CD4-positive, alpha-beta T cell treated with Interleukin-10 for 1 hour (primary cell): Measurements from ENCODE around the gene PPIC.

Source experiments
- DNase-seq: peaks from one replicate; pipeline ENCODE4 v3.0.0-alpha.2; 2020

PPIC gene

DNA sequence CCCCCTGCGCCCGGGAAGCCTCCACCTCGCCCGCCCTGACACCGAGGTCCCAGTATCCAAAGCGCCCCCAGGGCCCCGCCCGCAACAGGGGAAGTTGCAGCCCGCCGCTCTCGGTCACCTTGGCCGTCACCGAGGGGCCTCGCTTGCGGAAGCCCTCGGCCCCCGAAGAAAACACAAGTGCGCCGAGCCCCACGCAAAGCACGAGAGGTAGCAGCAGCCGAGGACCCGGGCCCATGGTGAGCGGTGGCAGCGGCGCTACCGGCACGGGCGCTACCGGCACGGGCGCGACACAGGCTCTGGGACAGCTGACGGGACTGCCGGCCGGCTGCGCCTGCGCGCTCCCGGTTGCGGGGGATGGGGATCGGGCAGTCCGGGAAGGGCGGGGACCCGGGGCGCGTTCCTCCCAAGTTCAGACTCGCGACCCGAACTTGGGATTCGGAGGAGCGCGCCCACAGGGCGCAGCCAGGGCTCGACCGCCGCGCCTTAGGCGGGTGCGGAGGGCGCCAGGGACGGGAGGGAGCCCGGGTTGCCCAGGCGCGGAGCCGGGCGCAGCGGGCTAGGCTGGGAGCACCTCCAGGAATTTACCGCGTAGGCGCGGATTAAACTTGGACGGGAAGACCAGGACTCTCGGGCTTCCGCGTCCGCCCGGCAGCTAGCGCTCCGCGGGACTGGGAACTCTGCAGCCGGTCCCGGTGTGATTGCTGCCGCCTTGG, at the start of gene PPIC:
TSS of gene PPIC (minus strand) at position 335 of the 713 bp plus-strand sequence. CDS start at position 235, 100 bp downstream.
- DNase-seq, result no peak

DNA sequence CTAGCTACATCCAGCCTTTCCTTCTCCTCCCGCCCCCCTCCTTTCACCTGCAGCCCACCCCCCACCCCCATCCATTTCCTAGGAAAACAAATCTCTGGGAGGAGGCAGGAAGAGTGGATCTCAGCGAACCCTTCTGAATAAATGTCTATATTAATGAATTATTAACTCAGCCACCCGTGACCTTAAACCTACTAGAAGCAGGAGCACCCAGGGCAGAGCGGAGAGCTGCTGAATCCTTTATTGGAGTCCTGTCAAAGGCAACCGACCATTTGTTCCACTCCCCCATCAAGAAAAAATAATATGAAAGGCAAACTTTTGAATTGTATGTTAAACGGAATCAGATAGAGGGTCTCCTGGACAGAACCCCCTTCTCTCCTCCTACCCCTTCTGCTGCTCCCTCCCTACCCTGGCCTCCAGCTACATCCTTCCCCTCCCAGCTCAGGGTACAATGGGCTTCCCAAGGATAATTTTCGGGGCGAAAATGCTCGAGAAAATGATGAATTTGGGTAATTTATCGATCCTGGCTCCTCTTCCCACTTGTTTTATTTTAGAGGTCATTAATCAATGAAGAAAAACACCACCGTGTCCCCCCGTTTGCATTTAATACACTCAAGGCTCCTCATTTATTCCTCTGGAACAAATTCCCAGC, 49.2 kb upstream of the PPIC start:
- DNase-seq, result no peak

DNA sequence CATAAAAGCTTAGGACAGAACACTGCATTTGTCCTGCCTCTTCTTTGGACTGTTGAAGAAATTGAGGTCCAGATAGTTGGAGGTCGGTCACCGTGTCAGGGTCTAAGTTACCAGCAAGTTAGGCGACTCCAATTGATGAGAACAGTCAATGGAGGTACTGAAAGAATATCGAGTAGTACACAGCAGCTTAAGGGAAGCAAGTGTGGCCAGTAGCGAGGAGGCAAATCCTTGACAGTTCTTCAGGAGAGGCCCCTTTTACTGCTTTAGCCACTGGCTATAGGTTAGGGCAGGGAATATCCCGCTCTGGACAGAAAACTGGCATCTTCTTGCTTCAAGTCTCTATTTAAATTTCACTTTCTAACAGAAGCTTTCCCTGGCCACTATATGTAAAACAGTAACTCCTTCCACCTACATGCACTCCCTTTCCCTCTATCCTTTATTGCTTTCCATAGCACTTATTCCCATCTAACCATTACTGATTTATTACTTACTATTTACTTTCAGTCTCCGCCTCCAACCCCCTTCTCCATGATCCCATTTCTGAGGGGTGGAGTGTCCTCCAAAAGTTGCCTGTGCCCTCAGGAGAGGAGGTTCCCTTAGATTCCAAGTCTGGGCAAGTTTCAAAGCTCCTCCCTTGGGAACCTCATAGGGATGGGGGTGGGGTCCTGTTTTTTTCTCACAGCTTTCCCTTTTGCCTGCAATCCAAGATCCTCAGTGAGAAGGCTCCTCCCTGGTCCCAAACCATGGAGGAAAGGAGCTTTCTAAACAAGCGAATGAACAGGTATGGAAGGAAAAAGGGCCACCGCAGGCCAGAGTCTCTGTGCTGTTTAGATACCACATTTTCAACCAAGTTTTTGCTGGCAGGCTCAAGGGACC, 48.4 kb upstream of the PPIC start:
- no peak for DNase-seq

DNA sequence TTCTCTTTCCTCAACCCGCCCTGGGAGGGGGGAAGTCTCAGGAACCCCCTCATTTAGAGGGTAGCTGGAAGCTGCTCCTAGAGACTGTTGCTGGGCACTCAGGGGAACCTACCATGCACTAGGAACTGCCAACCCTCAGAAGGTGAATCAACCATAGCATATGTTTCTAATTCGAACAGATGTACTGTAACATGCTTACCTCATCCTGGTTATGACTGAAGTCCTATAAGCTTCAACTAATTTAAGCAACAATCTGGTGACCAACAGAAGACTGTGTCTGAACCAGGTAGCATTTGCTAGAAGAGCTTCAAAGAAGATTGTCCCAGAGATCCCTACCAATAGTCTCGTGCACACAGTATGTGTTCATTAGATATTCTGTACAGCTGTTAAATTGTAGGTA, 46.8 kb upstream of the PPIC start:
- no peak for DNase-seq

DNA sequence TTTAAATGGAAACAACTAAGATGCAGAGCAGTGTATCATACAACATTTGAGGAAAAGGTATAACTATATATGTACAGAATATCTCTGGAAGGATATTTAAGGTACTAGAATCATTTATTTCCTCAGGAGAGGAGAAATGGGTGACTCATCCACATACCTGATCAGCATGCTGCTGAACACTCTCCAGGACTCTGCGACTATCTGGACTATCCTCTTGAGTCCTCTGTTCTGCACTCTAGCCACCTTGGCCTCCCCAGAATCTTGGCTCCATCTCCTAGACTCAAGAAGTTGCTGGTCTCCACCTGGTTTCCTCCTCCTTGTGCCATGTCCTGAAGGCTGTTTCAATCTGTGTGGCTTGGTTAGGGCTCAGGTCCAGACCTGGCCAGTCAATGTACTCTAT, 43.7 kb upstream of the PPIC start:
- no peak for DNase-seq

DNA sequence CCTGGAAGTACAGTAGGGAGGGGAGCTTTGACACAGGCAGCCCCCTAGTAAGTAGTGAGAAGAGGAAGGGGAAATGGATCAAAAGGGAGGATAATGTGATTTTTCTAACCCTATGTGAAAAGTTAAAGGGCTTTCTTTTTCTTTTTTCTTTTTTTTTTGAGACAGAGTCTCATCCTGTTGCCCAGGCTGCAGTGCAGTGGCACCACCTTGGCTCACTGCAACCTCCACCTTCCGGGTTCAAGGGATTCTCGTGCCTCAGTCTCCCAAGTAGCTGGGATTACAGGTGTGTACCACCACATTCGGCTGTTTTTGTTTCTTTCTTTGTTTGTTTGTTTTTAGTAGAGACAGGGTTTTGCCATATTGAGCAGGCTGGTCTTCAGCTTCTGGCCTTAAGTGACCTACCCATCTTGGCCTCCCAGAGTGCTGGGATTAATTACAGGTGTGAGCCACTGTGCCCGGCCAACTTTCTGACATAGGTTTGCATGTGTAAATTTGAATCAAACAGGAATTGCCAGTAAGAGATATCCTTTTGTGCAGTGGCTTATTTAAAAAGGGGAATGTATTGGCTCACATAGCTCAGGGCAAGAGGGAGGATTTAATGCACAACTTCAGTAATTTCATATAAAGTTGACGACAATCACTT, 39.1 kb upstream of the PPIC start:
- DNase-seq, result no peak

DNA sequence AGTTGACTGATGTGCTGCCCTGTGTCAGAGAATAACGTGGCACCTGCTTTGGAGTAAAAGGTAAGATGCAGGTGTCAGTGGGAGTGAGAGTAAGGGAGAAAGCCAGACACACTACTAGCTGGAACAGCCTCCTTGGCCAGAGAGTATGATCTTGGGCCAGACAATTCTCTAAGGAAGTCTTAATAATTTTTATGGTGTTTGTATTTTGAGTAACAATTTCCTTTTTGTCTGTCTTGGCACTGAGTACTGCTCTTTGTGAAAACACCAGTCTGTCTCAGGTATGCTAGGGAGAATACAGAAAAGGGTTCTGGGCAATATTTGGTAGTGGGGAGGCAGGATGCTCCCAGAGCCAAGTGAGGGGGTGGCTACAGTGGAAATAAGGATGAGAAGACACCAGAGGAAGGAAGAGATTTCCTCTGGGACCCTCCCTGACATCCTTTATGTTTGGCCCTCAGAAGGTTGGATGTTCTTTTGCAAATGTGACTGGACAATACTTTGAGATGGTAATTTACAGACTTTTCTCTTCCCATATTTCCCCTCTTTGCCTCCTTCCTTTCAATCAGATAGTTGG, 31.9 kb upstream of the PPIC start:
- no peak for DNase-seq

DNA sequence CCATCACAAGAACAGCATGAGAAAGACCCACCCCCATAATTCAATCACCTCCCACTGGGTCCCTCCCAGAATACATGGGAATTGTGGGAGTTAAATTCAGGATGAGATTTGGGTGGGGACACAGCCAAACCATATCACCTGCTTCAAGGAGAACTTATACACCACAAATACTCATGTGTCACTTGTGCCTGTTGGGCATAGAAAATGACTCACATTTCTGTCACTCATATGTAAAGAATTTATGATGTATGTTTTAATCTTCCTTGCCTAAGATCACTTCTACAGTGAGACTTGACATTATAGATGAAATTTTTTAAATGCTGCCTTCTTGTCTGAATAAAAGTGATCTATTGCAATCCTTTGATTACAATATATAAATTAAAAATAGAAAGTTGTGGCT, 29.5 kb upstream of the PPIC start:
- DNase-seq, result no peak

DNA sequence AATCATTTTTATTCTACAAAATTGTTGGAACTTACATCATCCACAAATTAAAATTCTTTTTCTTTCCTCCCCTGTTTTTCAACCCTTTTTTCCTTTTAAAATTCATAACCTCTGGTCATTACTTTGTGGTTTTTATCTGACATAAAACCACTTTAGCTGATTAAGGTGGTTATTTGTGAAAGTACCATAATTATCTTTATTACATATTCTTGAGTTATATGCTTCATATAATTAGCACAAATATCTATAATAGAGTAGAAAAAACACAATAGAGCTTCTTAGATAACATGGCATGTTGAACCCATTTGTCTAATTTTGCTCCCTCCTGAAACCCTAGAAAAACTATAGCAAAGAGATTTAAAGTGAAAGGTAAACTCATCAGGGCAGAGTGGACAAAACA, 22.9 kb upstream of the PPIC start:
- no peak for DNase-seq

DNA sequence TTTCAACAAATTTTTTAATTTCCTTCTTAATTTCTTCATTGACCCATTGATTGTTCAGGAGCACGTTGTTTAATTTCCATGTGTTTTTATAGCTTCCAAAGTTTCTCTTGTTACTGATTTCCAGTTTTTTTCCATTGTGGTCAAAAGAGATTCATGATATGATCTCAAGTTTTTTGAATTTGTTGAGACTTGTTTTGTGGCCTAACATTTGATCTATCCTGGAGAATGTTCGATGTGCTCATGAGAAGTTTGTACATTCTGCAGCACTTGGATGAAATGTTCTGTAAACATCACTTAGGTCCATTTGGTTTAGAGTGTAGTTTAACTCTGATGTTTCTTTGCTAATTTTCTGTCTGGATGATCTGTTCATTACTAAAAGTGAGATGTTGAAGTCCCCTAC, 14.7 kb upstream of the PPIC start:
- DNase-seq, result no peak

DNA sequence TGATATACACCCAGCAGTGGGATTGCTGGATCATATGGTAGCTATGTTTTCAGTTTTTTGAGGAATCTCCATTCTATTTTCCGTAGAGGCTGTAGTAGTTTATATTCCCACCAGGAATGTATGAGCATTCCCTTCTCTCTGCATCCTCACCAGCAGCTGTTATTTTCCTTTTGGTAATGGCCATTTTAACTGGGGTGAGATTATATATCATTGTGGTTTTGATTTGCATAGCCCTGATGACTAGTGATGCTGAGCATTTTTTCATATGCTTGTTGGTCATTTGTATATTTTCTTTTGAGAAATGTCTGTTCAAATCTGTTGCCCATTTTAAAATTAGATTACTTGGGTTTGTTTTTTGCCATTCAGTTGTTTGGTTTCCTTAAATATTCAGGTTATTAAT, 11.2 kb upstream of the PPIC start:
- DNase-seq, result no peak

DNA sequence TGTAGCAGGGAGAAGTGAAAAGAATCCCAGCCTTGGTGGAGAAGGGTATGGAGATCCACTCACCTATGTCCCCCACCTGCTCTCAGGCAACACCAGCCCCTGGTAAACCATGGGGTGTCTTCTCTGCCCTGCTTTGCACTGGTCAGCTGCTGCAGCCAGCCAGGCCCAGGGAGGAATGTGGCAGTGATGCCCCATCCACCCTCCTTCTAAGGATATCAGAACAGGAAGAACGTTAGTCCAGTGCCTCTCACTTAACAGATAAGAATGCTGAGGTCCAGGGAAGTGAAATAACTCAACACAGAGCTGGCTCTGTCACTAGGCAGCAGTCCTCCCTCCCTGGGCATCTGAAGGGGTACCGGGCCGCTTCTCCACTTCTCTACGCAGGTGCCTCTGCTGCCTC, 9.7 kb upstream of the PPIC start:
- no peak for DNase-seq

DNA sequence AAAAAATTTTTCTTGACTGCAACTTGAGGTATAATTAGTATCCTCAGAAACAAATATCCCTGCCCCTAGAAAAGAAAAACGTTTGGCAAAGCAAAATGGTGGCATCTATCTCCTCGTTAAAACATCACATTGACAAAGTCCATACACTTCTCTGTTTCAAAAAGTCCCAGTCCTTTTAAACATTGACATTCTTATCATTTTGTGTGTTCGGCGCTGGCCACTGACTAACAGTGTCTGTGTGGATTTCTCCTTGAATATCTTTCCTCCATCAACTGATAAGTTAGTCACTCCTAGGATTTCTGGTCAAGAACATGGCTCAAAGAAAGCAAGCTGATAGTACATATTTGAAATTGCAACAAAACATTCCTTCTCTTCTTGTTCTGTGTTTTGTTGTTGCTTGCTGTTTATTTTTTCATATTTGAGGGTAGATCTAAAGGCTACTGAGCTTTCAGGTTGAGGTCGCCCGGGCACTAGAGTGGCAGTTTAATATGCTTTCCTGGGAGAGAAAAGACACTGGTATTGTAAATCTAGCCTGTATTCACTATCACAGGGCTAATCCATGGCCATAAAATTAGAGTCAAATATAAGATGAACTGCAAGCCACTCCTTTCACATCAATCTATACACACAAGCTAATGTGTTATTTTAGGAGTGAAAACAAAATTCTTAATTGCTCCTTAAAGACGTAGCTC, 8.5 kb upstream of the PPIC start:
- DNase-seq, result no peak

DNA sequence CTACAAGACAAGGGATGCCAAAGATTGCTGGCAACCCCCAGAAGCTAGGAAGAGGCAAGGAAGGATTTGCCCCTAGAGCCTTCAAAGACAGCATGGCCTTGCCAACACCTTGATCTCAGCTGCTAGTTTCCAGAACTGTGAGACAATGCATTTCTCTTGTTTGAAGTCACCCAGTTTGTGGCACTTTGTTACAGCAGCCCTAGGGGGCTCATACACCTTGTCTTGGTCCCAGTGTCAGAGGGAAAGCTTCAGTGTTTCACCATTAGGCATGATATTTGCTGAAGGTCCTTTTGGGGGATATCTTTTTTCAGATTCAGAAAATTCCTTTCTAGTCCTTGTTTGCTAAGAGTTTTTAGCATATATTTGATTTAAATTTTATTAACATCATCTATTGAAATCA, 3.1 kb upstream of the PPIC start:
- no peak for DNase-seq

DNA sequence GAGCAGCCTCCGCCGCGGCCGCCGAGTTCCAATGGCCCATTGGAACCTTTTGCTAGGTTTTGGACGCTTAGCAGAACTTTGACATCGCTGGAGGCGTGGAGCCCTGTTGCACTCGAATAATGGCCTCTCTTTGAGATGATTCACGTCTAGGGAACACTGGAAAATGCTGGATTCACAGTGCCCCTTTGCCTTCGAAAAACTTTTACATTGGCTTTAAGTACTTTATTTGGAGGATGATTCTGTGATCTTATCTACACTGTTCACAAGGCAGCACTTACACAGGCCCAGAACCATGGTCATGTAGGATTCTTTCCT, 536 bp upstream of the PPIC start:
- no peak for DNase-seq

DNA sequence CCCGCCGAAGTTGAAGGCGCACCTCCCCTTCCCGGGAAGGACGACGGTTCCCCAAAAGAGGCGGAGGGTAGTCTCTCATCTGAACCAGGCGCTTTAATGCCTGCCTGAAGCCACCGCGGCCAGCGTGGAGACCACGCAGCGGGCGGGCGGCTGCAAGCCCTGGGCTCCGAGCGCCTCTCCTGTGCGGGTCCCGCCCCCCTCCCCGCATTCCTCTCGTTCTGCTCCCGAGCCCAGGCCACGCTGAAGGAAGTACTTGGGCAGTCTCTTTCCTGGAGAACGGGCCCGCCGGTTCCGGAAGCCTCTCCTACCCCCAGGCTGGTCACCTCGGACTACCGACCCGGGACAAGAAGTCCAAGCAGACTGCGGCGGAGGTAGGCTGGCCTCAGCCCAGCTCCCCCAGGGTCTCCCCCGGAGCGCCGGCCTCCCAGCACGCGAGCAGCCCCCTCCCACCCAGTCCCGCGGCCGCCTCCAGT, 571 bp downstream of the PPIC start:
- no peak for DNase-seq

DNA sequence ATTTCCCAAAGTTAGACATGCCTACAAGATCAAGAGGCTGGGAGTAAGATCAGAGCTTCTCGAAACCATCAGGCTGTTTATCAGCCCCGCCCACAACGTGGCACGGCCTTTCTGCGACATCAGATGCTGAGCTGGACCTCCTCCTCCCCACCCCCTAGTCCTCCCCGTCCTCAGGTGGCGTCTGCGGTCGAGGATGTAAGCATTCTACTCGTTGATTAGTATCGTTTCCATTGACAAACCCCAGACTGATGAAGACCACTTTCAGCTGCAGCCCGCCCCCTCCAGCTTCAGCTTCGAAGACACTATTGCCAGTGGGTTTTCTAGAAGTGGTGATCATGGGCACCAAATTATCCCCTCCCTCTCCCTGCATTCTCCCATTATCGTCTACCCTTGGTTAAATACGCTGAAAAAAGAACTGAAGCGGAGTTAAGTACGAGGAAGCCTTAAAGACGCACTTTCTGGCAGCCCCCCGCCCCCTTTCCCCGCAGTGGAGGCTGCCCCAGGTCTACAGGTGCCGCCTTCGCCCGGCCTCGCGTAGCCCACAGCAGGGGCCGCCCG, 1.1 kb downstream of the PPIC start:
- DNase-seq, result no peak

DNA sequence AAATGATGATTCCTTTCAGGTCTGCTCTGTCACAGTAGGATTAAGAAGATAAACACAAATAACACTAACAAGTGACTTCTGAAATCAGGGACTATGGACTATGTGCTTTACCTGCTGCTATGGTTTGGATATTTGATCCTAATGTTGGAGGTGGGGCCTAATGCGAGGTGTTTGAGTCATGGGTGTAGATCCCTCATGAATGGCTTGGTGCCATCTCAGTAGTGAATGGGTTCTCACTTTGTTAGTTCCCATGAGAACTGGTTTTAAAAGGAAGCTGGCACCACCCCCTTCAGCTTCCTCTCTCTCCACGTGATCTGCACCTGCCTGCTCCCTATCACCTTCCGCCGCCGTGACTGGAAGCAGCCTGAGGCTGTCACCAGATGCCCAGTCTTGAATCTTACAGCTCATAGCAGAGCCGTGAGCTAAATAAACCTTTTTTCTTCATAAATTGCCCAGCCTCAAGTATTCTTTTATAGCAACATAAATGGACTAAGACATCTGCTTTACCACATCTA, 3.3 kb downstream of the PPIC start:
- no peak for DNase-seq

DNA sequence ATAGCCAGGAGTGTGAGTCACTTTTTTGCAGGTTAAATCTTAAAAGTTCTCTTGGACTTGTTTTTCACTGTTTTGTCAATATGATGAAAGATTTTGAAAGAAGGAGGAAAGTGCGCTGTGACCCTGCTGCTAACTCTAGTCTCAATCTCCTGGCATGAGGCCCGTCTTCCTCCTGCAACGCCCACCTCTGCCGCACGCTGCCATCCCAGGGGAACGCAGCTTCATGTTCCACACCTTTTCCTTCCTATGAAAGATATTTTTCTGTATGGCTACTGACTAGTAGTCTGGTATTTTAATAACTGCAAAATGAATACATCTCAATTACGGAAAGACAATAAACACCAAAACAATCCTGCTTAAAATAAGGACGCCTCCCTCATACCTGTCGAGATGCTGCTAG, 8.3 kb downstream of the PPIC start:
- no peak for DNase-seq

DNA sequence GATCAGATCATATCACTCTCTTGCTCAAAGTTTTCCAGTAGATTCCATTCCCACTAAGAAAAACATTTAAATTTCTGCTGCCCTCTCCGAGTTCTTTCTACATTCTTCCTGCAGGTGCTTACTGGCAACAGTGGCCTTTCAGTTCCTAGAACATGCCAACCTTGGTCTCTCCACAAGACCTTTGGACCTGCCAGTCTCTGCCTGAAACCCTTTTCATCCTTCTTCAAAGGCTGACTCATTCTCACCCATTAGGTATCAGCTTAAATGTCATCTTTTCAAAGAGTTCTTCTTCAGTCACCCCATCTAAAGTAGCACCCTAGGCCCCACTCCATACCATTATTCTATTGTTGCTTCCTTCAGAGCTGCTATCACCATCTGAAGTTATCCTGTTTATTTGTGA, 21.8 kb downstream of the PPIC start:
- no peak for DNase-seq

DNA sequence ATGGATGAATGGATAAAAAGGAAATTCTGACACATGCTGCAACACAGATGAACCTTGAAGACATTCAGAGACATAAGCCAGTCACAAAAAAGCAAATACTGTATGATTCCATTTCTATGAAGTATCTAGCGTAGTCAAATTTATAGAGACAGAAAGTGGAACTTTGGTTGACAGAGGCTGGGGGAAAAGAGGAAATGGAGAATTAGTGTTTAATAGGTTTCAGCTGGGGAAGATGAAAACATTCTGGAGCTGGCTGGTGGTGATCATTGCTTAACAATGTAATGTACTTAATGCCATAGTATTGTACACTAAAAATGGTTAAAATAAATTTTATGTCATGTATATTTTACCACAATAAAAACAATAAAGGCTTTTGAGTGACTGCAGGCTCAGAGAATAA, 24.2 kb downstream of the PPIC start:
- no peak for DNase-seq

DNA sequence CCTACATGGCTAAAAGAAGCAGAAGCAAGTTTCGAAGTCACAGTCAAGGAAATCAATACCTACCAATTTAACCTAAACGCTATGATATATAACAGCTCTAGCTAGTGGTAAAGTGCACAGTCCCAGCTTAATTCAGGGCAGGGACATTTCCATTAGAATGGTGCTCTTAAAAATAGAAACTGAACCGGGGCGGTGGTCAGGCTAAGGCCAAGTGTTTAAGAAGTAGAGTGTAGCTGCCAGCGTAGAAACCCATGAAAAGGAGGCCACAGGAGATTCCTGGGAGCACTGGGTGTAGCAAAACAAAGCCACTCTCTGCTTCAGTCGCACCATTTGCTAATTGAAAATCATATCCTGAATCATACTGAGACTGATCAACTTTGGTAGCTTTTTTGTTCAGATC, 28.8 kb downstream of the PPIC start:
- DNase-seq, result no peak
